Hepatocyte (in vitro differentiated cells): ENCODE data around the gene APOB. TPM values are rescaled to one million over a fixed set of nuclear protein-coding genes. Genes with fewer than 3 reads are reported as not detected.

Experiments used
- DNase-seq: peaks from one replicate; pipeline ENCODE4 v3.0.0-alpha.2; 2016; ENCODE audit warnings: low spot score
- H2AFZ ChIP-seq: fragments of 200-600 bp; sonication (generic); 2 replicates; pipeline ENCODE4 v1.6.0; 2016; ENCODE audit warnings: antibody characterized with exemption, mild to moderate bottlenecking
- H3K27ac ChIP-seq: fragments of 200-600 bp; sonication (generic); 2 replicates; pipeline ENCODE4 v1.5.1; 2016; ENCODE audit warnings: mild to moderate bottlenecking
- H3K27me3 ChIP-seq: fragments of 200-600 bp; sonication (generic); 2 replicates; pipeline ENCODE4 v1.6.1; 2016
- H3K36me3 ChIP-seq: fragments of 200-600 bp; sonication (generic); replicated peaks from 2 replicates; pipeline ENCODE4 v1.5.1; 2016; ENCODE audit warnings: low read depth; ENCODE audit not compliant: insufficient read depth
- H3K4me1 ChIP-seq: fragments of 200-600 bp; sonication (generic); 2 replicates; pipeline ENCODE4 v1.5.1; 2016; ENCODE audit warnings: mild to moderate bottlenecking, moderate library complexity; ENCODE audit not compliant: insufficient read depth
- H3K4me2 ChIP-seq: fragments of 200-600 bp; sonication (generic); 2 replicates; pipeline ENCODE4 v1.6.0; 2016
- H3K4me3 ChIP-seq: fragments of 200-600 bp; sonication (generic); 2 replicates; pipeline ENCODE4 v1.5.1; 2016; ENCODE audit warnings: mild to moderate bottlenecking
- H3K79me2 ChIP-seq: fragments of 200-600 bp; sonication (generic); 2 replicates; pipeline ENCODE4 v1.6.0; 2017; ENCODE audit warnings: mild to moderate bottlenecking
- H3K9me2 ChIP-seq: fragments of 200-600 bp; sonication (generic); replicated peaks from 2 replicates; pipeline ENCODE4 v1.6.0; 2017; ENCODE audit warnings: mild to moderate bottlenecking; ENCODE audit not compliant: insufficient read depth
- H3K9me3 ChIP-seq: fragments of 200-600 bp; sonication (generic); 2 replicates; pipeline ENCODE4 v1.5.1; 2016; ENCODE audit warnings: low read depth, mild to moderate bottlenecking
- H4K20me1 ChIP-seq: fragments of 200-600 bp; sonication (generic); 2 replicates; pipeline ENCODE4 v1.6.0; 2016; ENCODE audit warnings: mild to moderate bottlenecking; ENCODE audit not compliant: insufficient read depth, poor library complexity, severe bottlenecking
- EZH2 ChIP-seq: fragments of 200-600 bp; sonication (generic); IDR thresholded peaks from 2 replicates; pipeline ENCODE4 v1.6.1; 2016; ENCODE audit warnings: antibody characterized with exemption, mild to moderate bottlenecking, borderline replicate concordance
- EZH2phosphoT487 ChIP-seq: fragments of 200-600 bp; sonication (generic); IDR thresholded peaks from one replicate; pipeline ENCODE4 v1.6.1; 2018; ENCODE audit warnings: antibody characterized with exemption, mild to moderate bottlenecking, low read depth, moderate library complexity; ENCODE audit not compliant: unreplicated experiment, severe bottlenecking
- WGBS: methylation state at CpG from one replicate; pipeline ENCODE4 v1.1.6; 2016; ENCODE audit warnings: low lambda C conversion rate; ENCODE audit errors: missing lambda C conversion rate; 5-methylcytosine and 5-hydroxymethylcytosine counted together
- polyA plus RNA-seq: library from polyadenylated mRNA; unstranded; fragments of >200 nt; fragmentation: Nextera tagmentation; extraction: Ambion mirVana; gene quantifications from 2 replicates; pipeline ENCODE4 v1.2.1, GENCODE V29; 2016
- total RNA-seq: library from RNA; depleted of rRNA; stranded (reverse); fragments of >200 nt; gene quantifications from 2 replicates; pipeline ENCODE4 v1.2.3, GENCODE V29; 2014
- TF ChIP-seq, protein P1 (sequence below): fragments of 200-600 bp; sonication (generic); IDR thresholded peaks from 2 replicates; pipeline ENCODE4 v1.5.1; 2016; ENCODE audit warnings: antibody characterized with exemption, mild to moderate bottlenecking; ENCODE audit not compliant: poor library complexity

Gene APOB
- total and polyA plus RNA-seq, 2 experiments from 2014 or later: 184 to 814 TPM

DNA sequence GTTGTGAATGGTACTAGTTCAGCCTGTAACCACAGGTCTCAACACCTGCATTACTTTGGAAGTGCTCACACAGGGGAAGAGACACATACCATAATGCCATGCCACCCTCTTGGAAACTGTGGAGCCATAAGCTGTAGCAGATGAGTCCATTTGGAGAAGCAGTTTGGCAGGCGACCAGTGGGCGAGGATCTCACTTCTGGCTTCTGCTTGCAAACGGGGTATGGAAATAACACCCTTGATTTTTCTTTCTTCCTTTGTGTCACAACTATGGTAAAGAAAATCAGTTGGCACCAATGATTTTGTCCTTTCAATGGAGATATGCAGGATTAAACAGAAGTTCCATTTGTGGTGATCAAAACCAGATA, 28.6 kb downstream of the APOB start:
- Histone ChIP-seq H3K27ac (no peak overlapping the region), H3K4me1 (no peaks in the 10 kb centered on the region), H3K27me3 (no peaks in the 10 kb centered on the region), H3K9me3 (no peaks in the 10 kb centered on the region), H4K20me1 (no peaks in the 10 kb centered on the region), H3K4me3 (no peak overlapping the region), H3K36me3 (no peaks in the 10 kb centered on the region), H3K79me2 (no peaks in the 10 kb centered on the region), H3K4me2 (no peak overlapping the region), H3K9me2 (no peaks in the 10 kb centered on the region), H2AFZ (no peak overlapping the region)
- WGBS: 93% methylated on average over 3 of the region's 3 CpGs
- no peak for DNase-seq
- TF ChIP-seq EZH2phosphoT487 (no peak), EZH2 (no peak)
- TF ChIP-seq, protein P1, sequence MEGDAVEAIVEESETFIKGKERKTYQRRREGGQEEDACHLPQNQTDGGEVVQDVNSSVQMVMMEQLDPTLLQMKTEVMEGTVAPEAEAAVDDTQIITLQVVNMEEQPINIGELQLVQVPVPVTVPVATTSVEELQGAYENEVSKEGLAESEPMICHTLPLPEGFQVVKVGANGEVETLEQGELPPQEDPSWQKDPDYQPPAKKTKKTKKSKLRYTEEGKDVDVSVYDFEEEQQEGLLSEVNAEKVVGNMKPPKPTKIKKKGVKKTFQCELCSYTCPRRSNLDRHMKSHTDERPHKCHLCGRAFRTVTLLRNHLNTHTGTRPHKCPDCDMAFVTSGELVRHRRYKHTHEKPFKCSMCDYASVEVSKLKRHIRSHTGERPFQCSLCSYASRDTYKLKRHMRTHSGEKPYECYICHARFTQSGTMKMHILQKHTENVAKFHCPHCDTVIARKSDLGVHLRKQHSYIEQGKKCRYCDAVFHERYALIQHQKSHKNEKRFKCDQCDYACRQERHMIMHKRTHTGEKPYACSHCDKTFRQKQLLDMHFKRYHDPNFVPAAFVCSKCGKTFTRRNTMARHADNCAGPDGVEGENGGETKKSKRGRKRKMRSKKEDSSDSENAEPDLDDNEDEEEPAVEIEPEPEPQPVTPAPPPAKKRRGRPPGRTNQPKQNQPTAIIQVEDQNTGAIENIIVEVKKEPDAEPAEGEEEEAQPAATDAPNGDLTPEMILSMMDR: no peak

DNA sequence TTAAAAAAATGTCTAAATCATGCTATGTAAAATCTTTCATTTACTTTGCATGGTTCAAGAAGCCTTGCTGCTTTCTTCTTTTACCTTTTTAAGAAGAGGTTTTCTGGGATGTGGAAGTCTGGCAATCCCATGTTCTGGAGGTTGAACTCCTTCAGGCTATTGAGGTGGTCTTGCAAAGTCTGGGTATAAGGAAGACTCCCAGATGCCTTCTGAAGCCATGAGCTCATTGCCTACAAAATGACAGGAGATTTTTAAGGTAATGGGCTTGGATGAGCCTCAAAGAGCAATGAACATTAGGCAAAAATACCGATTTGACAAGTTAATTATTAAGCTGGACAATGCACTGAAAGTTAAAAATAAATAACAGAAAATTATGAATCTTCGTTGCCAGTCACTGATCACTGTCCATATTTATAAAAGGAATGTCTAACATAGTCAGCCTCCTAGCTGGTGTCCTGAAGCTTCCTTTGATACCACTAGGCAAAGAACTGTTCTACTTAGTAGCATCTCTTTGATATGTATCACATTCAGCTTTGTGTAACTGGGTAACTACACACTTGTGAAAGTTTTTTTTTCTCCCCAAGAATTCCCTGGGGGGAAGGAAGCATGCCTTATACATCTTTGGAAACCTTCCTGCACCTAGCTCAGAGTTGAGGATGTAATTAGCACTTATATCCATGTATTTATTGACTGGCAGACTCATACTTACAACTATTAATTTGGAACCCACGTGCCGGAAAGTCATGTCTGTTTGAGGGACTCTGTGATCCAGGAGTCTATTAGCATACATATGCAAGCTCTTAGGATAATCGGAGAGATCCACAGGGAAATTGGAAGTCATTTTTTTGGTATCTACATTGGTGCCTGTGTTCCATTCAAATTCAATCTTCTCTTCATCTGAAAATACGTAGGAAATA, 29.3 kb downstream of the APOB start:
- H3K4me1 ChIP-seq: no peaks in the 10 kb centered on the region
- no peaks in the 10 kb centered on the region for H3K9me3 ChIP-seq
- H3K9me2 ChIP-seq: no peaks in the 10 kb centered on the region
- H3K27me3 ChIP-seq: no peaks in the 10 kb centered on the region
- no peaks in the 10 kb centered on the region for H4K20me1 ChIP-seq
- no peak overlapping the region for H3K4me3 ChIP-seq
- H3K4me2 ChIP-seq: no peak overlapping the region
- no peak for DNase-seq
- no peaks in the 10 kb centered on the region for H3K36me3 ChIP-seq
- no peaks in the 10 kb centered on the region for H3K79me2 ChIP-seq
- TF ChIP-seq EZH2phosphoT487: no peak
- TF ChIP-seq, protein P1: no peak
- no peak for TF ChIP-seq EZH2
- no peak overlapping the region for H3K27ac ChIP-seq
- no peak overlapping the region for H2AFZ ChIP-seq
- 89% methylated on average over 6 of the region's 6 CpGs for WGBS

DNA sequence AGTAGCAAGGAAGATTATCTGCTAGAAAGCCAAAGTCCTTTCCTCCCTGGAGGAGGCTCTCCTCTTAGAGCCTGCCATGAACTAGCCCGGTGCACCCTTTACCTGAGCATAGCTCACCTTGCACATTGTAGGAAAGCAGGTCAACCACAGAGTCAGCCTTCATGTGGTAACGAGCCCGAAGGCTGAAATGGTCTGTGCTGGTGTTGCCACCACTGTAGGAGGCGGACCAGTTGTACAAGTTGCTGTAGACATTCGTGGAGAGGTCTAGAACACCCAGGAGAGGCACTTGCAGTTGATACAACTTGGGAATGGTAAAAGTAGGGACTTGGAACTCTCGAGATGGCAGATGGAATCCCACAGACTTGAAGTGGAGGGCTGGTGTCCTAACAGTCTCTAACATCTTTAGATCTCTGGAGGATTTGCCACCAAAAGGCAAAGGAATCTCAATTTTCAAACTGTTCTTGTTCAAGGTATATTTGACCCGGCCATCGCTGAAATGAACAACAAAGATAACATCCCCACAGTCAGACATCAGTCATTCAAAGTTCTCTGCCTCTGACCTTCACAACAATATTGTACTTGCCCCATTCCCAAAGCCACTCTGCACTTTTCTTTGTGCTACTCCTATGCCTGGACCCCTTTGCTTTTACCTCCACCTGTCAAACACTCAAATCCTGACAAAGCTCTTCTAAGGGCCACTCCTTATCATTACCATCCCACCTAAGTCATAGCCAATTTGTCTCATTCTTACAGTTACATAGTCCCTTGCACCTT, 30.6 kb downstream of the APOB start:
- Histone ChIP-seq H3K4me3 (no peak overlapping the region), H4K20me1 (no peaks in the 10 kb centered on the region), H2AFZ (no peak overlapping the region), H3K4me1 (no peaks in the 10 kb centered on the region), H3K9me3 (peaks cover 3% of the 10 kb centered on the region), H3K27ac (no peak overlapping the region), H3K79me2 (no peaks in the 10 kb centered on the region), H3K36me3 (no peaks in the 10 kb centered on the region), H3K4me2 (no peak overlapping the region), H3K9me2 (no peaks in the 10 kb centered on the region), H3K27me3 (no peaks in the 10 kb centered on the region)
- no peak for DNase-seq
- TF ChIP-seq, protein P1: no peak
- TF ChIP-seq EZH2 (no peak), EZH2phosphoT487 (no peak)
- WGBS: 94% methylated on average over 8 of the region's 8 CpGs
